WTC11 (cell line): ENCODE data around the gene ADAMTS8. TPM values are rescaled to one million over a fixed set of nuclear protein-coding genes. Genes with fewer than 3 reads are reported as not detected.

Experiments
- ATAC-seq: fragments of 200-7000 bp; cut with Tn5 transposase; 2 replicates; pipeline ENCODE4 v1.10.0; 2021; ENCODE audit warnings: mild to moderate bottlenecking, moderate library complexity
- CTCF ChIA-PET: fragments of 300-600 bp; sonication (Branson Sonifier 250); formaldehyde crosslinking; loops from one replicate; lab custom pipeline; 2021; ENCODE audit warnings: antibody characterized with exemption; lab: Charles Lee
- POLR2A ChIA-PET: fragments of 350-600 bp; sonication (Branson Sonifier 250); formaldehyde crosslinking; loops from one replicate; lab custom pipeline; 2021; ENCODE audit warnings: antibody characterized with exemption; lab: Charles Lee
- DNase-seq: peaks from one replicate; pipeline ENCODE4 v3.0.0; 2021; ENCODE audit warnings: low spot score
- H3K27ac Mint-ChIP-seq: 2 replicates; pipeline ENCODE4 v1.8.0; 2021; ENCODE audit warnings: mixed read lengths
- H3K27me3 Mint-ChIP-seq: 2 replicates; pipeline ENCODE4 v1.8.0; 2021; ENCODE audit warnings: low read depth, mild to moderate bottlenecking, moderate library complexity, mixed read lengths
- H3K36me3 Mint-ChIP-seq: 2 replicates; pipeline ENCODE4 v1.8.0; 2021; ENCODE audit warnings: mixed read lengths
- H3K4me1 Mint-ChIP-seq: 2 replicates; pipeline ENCODE4 v1.8.0; 2022; ENCODE audit warnings: mixed read lengths
- H3K4me3 Mint-ChIP-seq: 2 replicates; pipeline ENCODE4 v1.8.0; 2021; ENCODE audit warnings: mild to moderate bottlenecking, moderate library complexity, mixed read lengths
- H3K9me3 Mint-ChIP-seq: 2 replicates; pipeline ENCODE4 v1.8.0; 2021; ENCODE audit warnings: mixed read lengths
- AR ChIP-seq: fragments of 250-450 bp; sonication (Bioruptor Pico); IDR thresholded peaks from 2 replicates; pipeline ENCODE4 v1.9.0; 2021; ENCODE audit warnings: mild to moderate bottlenecking
- EMX1 ChIP-seq: fragments of 250-450 bp; sonication (Bioruptor Pico); IDR thresholded peaks from 2 replicates; pipeline ENCODE4 v1.8.0; 2021; ENCODE audit warnings: mild to moderate bottlenecking
- ESRRA ChIP-seq: sonication (generic); formaldehyde crosslinking; IDR thresholded peaks from 2 replicates; pipeline ENCODE4 v1.8.1; 2022; ENCODE audit warnings: mild to moderate bottlenecking, missing genetic modification reagents, borderline replicate concordance
- GRHL2 ChIP-seq: fragments of 250-450 bp; sonication (Bioruptor Pico); IDR thresholded peaks from 2 replicates; pipeline ENCODE4 v1.8.0; 2022; ENCODE audit warnings: mild to moderate bottlenecking, moderate library complexity; ENCODE audit not compliant: insufficient replicate concordance, severe bottlenecking
- RELA ChIP-seq: sonication (generic); formaldehyde crosslinking; IDR thresholded peaks from 2 replicates; pipeline ENCODE4 v1.8.1; 2022; ENCODE audit warnings: missing genetic modification reagents, mild to moderate bottlenecking, borderline replicate concordance
- total RNA-seq: library from RNA; stranded (reverse); gene quantifications from 3 replicates; pipeline ENCODE4 v1.2.3, GENCODE V29; 2021
- TF ChIP-seq, protein P1 (sequence below): sonication (generic); formaldehyde crosslinking; IDR thresholded peaks from 2 replicates; pipeline ENCODE4 v1.8.1; 2023; ENCODE audit warnings: mild to moderate bottlenecking, missing genetic modification reagents
- TF ChIP-seq, protein P2 (sequence below): fragments of 250-450 bp; sonication (Bioruptor Pico); conservative IDR thresholded peaks from 2 replicates; pipeline ENCODE4 v1.9.0; 2021; ENCODE audit warnings: mild to moderate bottlenecking
- TF ChIP-seq, protein P3 (sequence below): sonication (generic); formaldehyde crosslinking; IDR thresholded peaks from 2 replicates; pipeline ENCODE4 v1.8.0; 2023; ENCODE audit warnings: missing genetic modification reagents, mild to moderate bottlenecking, borderline replicate concordance

Gene ADAMTS8
- total RNA-seq, 1 experiment from 2014 or later = 9.9 TPM

GRCh38 chr11:130399196-130399595 lies 29.2 kb downstream of the ADAMTS8 start (continued):
- TF ChIP-seq AR (no peak), EMX1 (CRISPR knock-in tag) (no peak)

GRCh38 chr11:130397780-130398179 lies 30.6 kb downstream of the ADAMTS8 start:
- POLR2A ChIA-PET = no interaction called here

GRCh38 chr11:130396965-130397364 lies 31.4 kb downstream of the ADAMTS8 start:
- no peak overlapping the region for H3K4me3 Mint-ChIP-seq
- ChIA-PET CTCF (interaction anchor here (0.7 kb wide), 1 partner anchor 34 kb away, joined by 3 read pairs; no protein-coding TSS in a partner anchor), POLR2A (no interaction called here)
- H3K36me3 Mint-ChIP-seq = no peaks in the 10 kb centered on the region
- H3K27me3 Mint-ChIP-seq = peaks cover 23% of the 10 kb centered on the region
- no peak overlapping the region for H3K27ac Mint-ChIP-seq
- peaks cover 50% of the 10 kb centered on the region for H3K4me1 Mint-ChIP-seq
- TF ChIP-seq GRHL2 (no peak), AR (no peak), RELA (CRISPR knock-in tag) (no peak)
- TF ChIP-seq, protein P1, sequence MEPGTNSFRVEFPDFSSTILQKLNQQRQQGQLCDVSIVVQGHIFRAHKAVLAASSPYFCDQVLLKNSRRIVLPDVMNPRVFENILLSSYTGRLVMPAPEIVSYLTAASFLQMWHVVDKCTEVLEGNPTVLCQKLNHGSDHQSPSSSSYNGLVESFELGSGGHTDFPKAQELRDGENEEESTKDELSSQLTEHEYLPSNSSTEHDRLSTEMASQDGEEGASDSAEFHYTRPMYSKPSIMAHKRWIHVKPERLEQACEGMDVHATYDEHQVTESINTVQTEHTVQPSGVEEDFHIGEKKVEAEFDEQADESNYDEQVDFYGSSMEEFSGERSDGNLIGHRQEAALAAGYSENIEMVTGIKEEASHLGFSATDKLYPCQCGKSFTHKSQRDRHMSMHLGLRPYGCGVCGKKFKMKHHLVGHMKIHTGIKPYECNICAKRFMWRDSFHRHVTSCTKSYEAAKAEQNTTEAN = no peak
- TF ChIP-seq, protein P2, sequence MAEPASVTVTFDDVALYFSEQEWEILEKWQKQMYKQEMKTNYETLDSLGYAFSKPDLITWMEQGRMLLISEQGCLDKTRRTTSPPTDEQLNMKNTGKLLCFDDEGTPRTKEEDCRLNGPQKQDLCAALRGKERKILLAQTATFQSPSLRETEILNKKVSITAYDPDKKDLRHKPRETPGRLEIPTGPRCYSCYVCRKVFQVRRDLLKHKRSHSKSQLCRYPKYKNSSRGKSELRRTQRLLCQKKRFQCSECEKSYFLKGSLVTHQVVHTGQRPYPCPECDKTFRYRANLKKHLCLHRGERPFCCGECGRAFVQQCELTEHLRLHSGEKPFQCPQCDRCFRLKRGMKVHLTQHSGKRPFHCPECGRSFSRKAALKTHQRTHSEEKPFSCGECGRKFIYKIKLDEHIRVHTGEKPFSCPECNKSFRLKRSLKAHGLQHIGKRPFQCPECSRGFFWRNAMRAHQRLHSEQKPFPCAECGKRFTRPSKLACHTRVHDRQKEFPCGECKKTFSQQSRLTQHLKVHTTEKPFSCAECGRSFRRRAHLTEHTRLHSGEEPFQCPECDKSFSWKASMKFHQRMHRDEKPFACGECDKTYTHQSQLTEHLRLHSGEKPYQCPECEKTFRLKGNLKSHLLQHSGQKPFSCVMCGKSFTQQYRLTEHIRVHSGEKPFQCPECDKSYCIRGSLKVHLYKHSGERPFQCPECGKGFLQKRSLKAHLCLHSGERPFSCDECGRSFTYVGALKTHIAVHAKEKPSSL (CRISPR knock-in tag) = no peak
- TF ChIP-seq, protein P3, sequence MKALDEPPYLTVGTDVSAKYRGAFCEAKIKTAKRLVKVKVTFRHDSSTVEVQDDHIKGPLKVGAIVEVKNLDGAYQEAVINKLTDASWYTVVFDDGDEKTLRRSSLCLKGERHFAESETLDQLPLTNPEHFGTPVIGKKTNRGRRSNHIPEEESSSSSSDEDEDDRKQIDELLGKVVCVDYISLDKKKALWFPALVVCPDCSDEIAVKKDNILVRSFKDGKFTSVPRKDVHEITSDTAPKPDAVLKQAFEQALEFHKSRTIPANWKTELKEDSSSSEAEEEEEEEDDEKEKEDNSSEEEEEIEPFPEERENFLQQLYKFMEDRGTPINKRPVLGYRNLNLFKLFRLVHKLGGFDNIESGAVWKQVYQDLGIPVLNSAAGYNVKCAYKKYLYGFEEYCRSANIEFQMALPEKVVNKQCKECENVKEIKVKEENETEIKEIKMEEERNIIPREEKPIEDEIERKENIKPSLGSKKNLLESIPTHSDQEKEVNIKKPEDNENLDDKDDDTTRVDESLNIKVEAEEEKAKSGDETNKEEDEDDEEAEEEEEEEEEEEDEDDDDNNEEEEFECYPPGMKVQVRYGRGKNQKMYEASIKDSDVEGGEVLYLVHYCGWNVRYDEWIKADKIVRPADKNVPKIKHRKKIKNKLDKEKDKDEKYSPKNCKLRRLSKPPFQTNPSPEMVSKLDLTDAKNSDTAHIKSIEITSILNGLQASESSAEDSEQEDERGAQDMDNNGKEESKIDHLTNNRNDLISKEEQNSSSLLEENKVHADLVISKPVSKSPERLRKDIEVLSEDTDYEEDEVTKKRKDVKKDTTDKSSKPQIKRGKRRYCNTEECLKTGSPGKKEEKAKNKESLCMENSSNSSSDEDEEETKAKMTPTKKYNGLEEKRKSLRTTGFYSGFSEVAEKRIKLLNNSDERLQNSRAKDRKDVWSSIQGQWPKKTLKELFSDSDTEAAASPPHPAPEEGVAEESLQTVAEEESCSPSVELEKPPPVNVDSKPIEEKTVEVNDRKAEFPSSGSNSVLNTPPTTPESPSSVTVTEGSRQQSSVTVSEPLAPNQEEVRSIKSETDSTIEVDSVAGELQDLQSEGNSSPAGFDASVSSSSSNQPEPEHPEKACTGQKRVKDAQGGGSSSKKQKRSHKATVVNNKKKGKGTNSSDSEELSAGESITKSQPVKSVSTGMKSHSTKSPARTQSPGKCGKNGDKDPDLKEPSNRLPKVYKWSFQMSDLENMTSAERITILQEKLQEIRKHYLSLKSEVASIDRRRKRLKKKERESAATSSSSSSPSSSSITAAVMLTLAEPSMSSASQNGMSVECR (CRISPR knock-in tag) = no peak
- ATAC-seq (no peak), DNase-seq (no peak)
- H3K9me3 Mint-ChIP-seq = no peaks in the 10 kb centered on the region

More at GRCh38 chr11:130397780-130398179, 30.6 kb downstream of the ADAMTS8 start:
- peaks cover 52% of the 10 kb centered on the region for H3K4me1 Mint-ChIP-seq
- TF ChIP-seq ESRRA = no peak
- H3K27me3 Mint-ChIP-seq = peaks cover 15% of the 10 kb centered on the region
- DNase-seq (no peak), ATAC-seq (no peak)
- H3K36me3 Mint-ChIP-seq = no peaks in the 10 kb centered on the region
- no peak overlapping the region for H3K27ac Mint-ChIP-seq
- no peak overlapping the region for H3K4me3 Mint-ChIP-seq
- CTCF ChIA-PET = interaction anchor here (1.5 kb wide), 1 partner anchor 8 kb away, joined by 7 read pairs; no protein-coding TSS in a partner anchor
- H3K9me3 Mint-ChIP-seq = no peaks in the 10 kb centered on the region
